SU-DHL-6 (cell line): ENCODE measurements around the gene TMEM196.

ENCODE experiments used
- H2AFZ ChIP-seq: fragments of 200-600 bp; sonication (generic); 2 replicates; pipeline ENCODE4 v1.6.1; 2014; ENCODE audit warnings: low read depth, mild to moderate bottlenecking, moderate library complexity, mixed read lengths, antibody characterized with exemption, low read length; ENCODE audit not compliant: severe bottlenecking
- H3F3A ChIP-seq: fragments of 200-600 bp; shearing (Covaris generic); 2 replicates; pipeline ENCODE4 v1.6.0; 2016; ENCODE audit warnings: antibody characterized with exemption, mild to moderate bottlenecking; ENCODE audit not compliant: insufficient read depth
- H3K27ac ChIP-seq: fragments of 200-600 bp; sonication (generic); 2 replicates; pipeline ENCODE4 v1.5.1; 2016; ENCODE audit warnings: low read depth, mild to moderate bottlenecking, low read length, moderate library complexity, mixed read lengths
- H3K27me3 ChIP-seq: fragments of 200-600 bp; sonication (generic), shearing (Covaris generic); 2 replicates; pipeline ENCODE4 v1.6.0; 2014; ENCODE audit warnings: mild to moderate bottlenecking, low read length
- H3K36me3 ChIP-seq: fragments of 200-600 bp; sonication (generic); 2 replicates; pipeline ENCODE4 v1.6.1; 2014; ENCODE audit warnings: mild to moderate bottlenecking, low read length, mixed read lengths
- H3K4me2 ChIP-seq: fragments of 300-600, 200-600 bp; shearing (Covaris generic), sonication (generic); 2 replicates; pipeline ENCODE4 v1.6.0; 2014; ENCODE audit warnings: low read length, low read depth, mild to moderate bottlenecking; ENCODE audit not compliant: poor library complexity, severe bottlenecking
- H3K4me3 ChIP-seq: fragments of 200-600 bp; sonication (generic); 2 replicates; pipeline ENCODE4 v1.5.1; 2014; ENCODE audit warnings: antibody characterized with exemption, low read length, mild to moderate bottlenecking, mixed read lengths; ENCODE audit not compliant: insufficient read depth, poor library complexity, severe bottlenecking
- H3K79me2 ChIP-seq: fragments of 200-600 bp; sonication (generic); 2 replicates; pipeline ENCODE4 v1.6.1; 2014; ENCODE audit warnings: mild to moderate bottlenecking, low read length, moderate library complexity; ENCODE audit not compliant: insufficient read depth
- H3K9ac ChIP-seq: fragments of 200-600 bp; sonication (generic); 2 replicates; pipeline ENCODE4 v1.7.0; 2014; ENCODE audit warnings: mild to moderate bottlenecking, low read length
- H3K9me2 ChIP-seq: fragments of 200-600 bp; sonication (generic); replicated peaks from 2 replicates; pipeline ENCODE4 v1.6.1; 2014; ENCODE audit warnings: low read length; ENCODE audit not compliant: insufficient read depth
- H3K9me3 ChIP-seq: fragments of 200-600 bp; sonication (generic); 2 replicates; pipeline ENCODE4 v1.6.1; 2014; ENCODE audit warnings: low read length, mixed read lengths; ENCODE audit not compliant: insufficient read depth
- H4K20me1 ChIP-seq: fragments of 200-600 bp; sonication (generic); 2 replicates; pipeline ENCODE4 v1.6.1; 2014; ENCODE audit warnings: low read depth, mild to moderate bottlenecking, antibody characterized with exemption, low read length, moderate library complexity, mixed read lengths
- EZH2phosphoT487 ChIP-seq: fragments of 200-600 bp; sonication (generic), shearing (Covaris generic); conservative IDR thresholded peaks from 2 replicates; pipeline ENCODE4 v1.6.1; 2018; ENCODE audit warnings: mild to moderate bottlenecking, antibody characterized with exemption, low read length, moderate library complexity, mixed read lengths
- TF ChIP-seq, protein P1 (sequence below): fragments of 200-600 bp; sonication (generic); IDR thresholded peaks from one replicate; pipeline ENCODE4 v1.5.1; 2017; ENCODE audit warnings: antibody characterized with exemption, mild to moderate bottlenecking, low read length, moderate library complexity; ENCODE audit not compliant: insufficient read depth, poor library complexity, severe bottlenecking

TMEM196 gene

DNA sequence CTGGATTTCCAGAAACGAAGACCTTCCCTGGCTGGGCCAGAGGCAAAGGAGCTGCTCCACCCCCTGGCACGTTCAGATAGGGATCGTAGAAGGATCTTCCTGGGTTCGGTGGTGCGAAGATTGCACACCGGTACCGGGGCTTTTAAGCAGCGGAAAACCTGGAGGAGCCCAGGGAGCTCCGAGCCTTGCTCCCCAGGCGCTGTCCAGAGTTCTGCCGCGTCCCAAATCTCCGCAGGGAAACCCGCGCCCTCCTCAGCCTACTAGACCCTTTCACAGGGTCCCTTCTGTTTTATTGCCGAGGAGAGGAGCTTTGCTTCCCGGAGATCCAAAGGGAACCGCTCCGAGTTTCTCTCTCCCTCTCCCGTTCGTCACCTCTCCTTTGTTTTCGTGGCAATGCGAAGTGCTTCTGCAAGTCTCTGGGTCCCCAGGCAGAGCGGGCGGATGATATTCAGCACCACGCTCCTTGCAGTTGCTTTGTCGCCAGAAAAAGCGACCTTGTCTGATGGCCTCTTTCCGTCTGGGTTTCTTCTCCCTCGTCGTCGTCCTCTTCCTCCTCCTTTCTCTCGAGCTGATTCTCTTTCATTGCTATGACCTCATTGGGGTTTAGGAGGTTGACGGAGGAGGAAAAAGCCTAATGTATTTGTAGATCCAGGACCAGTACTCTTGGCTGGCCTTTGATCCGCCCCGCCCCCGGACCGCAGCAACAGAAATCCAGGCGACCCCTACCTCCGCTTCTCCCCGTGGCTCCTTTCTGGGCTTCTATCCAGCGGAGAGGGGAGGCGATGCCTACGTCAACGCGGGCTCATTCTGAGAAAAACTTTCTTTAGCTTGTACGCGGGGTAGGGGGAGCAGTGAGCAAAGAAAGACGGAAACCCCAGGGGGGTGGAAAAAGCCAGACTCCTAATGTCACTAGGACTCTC lies at the start of gene TMEM196:
TMEM196 (minus strand) TSS at position 777 of the 920 bp plus-strand sequence. CDS start 921 bp downstream, outside the sequence.
- Histone ChIP-seq H3F3A (no peaks in the 10 kb centered on the region), H3K27ac (no peak within 1 kb of the TSS), H3K4me3 (no peak within 1 kb of the TSS), H3K36me3 (no peaks in the 10 kb centered on the region), H3K27me3 (no peaks in the 10 kb centered on the region), H3K9me2 (no peaks in the 10 kb centered on the region), H3K9me3 (no peaks in the 10 kb centered on the region), H3K79me2 (no peaks in the 10 kb centered on the region), H3K4me2 (no peak within 1 kb of the TSS), H4K20me1 (peaks cover 3% of the 10 kb centered on the region; the same call in 1 of the 2 replicates), H2AFZ (no peak within 1 kb of the TSS), H3K9ac (no peak within 1 kb of the TSS)
- no peak for TF ChIP-seq EZH2phosphoT487
- TF ChIP-seq, protein P1, sequence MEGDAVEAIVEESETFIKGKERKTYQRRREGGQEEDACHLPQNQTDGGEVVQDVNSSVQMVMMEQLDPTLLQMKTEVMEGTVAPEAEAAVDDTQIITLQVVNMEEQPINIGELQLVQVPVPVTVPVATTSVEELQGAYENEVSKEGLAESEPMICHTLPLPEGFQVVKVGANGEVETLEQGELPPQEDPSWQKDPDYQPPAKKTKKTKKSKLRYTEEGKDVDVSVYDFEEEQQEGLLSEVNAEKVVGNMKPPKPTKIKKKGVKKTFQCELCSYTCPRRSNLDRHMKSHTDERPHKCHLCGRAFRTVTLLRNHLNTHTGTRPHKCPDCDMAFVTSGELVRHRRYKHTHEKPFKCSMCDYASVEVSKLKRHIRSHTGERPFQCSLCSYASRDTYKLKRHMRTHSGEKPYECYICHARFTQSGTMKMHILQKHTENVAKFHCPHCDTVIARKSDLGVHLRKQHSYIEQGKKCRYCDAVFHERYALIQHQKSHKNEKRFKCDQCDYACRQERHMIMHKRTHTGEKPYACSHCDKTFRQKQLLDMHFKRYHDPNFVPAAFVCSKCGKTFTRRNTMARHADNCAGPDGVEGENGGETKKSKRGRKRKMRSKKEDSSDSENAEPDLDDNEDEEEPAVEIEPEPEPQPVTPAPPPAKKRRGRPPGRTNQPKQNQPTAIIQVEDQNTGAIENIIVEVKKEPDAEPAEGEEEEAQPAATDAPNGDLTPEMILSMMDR, result no peak

DNA sequence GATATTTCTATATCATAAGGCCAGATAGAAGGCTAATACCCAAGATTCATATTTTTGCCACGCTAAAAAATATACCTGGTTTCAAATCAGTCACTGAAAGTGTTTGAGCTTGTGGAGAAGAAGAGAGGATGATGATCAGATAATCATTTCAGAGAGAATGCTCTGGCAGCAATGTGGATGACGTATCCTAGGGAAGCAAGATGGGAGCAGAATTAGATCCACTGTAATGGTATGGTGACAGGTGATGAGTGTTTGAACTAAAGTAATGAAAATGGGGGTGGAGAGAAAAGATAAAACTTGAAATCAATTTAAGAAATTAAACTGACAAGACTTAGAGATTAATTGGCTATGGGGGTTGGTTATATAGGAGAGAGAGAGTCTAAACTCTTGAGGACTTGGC lies 42.7 kb upstream of the TMEM196 start:
- Histone ChIP-seq H3K4me2 (no peak overlapping the region), H3K27me3 (no peaks in the 10 kb centered on the region), H4K20me1 (no peaks in the 10 kb centered on the region), H3K9ac (no peak overlapping the region), H3K4me3 (no peak overlapping the region), H3K9me3 (no peaks in the 10 kb centered on the region), H3K36me3 (no peaks in the 10 kb centered on the region), H3K9me2 (no peaks in the 10 kb centered on the region), H3F3A (no peaks in the 10 kb centered on the region), H3K79me2 (no peaks in the 10 kb centered on the region), H2AFZ (no peak overlapping the region), H3K27ac (no peak overlapping the region)
- TF ChIP-seq EZH2phosphoT487, result no peak
- TF ChIP-seq, protein P1, result no peak

DNA sequence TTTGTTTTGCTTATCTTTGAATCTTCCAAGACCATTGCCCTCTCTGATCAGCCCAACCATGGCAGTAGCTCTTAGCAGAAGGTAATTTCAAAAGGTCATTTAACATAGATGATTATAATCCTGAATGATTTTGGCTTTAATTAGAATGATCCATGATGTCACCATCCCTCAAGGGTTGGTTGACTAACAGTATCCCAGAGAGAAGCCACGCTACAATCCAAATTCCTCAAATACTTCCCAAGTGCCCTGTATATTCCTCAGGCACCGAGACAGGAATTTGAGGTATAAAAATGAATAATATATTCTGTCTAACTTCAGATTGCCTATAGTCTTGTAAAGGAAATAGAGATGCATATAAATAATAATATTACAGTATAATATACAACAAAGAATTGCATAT lies 42.1 kb upstream of the TMEM196 start:
- Histone ChIP-seq H3K27me3 (no peaks in the 10 kb centered on the region), H3F3A (no peaks in the 10 kb centered on the region), H3K9me3 (no peaks in the 10 kb centered on the region), H3K36me3 (no peaks in the 10 kb centered on the region), H3K27ac (no peak overlapping the region), H3K4me3 (no peak overlapping the region), H4K20me1 (no peaks in the 10 kb centered on the region), H3K9ac (no peak overlapping the region), H2AFZ (no peak overlapping the region), H3K9me2 (no peaks in the 10 kb centered on the region), H3K4me2 (no peak overlapping the region), H3K79me2 (no peaks in the 10 kb centered on the region)
- no peak for TF ChIP-seq EZH2phosphoT487
- TF ChIP-seq, protein P1, result no peak
